SK-N-SH (cell line): ENCODE results near the gene MTCH2. TPM values are rescaled to one million over a fixed set of nuclear protein-coding genes. Genes with fewer than 3 reads are reported as not detected.

Experiments used
- CTCF ChIA-PET: fragments of 300-600, 350-600 bp; formaldehyde crosslinking; extraction: SDS; loops from one replicate; lab custom pipeline; 2021; lab: Yijun Ruan, JAX
- POLR2A ChIA-PET: fragments of 350-600 bp; sonication (Branson Sonifier 250); formaldehyde crosslinking; extraction: SDS; loops from one replicate; lab custom pipeline; 2020; ENCODE audit warnings: antibody characterized with exemption, inconsistent platforms; lab: Yijun Ruan, JAX
- DNase-seq: peaks from one replicate; pipeline ENCODE4 v3.0.0; 2012
- H2AFZ ChIP-seq: fragments of 200-600 bp; sonication (generic); 2 replicates; pipeline ENCODE4 v1.8.1; 2016; ENCODE audit warnings: antibody characterized with exemption, mild to moderate bottlenecking, low read depth
- H3F3A ChIP-seq: fragments of 200-600 bp; sonication (generic); replicated peaks from 2 replicates; pipeline ENCODE3; 2016; ENCODE audit warnings: antibody characterized with exemption, mild to moderate bottlenecking; ENCODE audit not compliant: insufficient read depth
- H3K27ac ChIP-seq, 2 experiments: fragments of 200-500 bp in 1 of 2; fragments of 200-600 bp in 1 of 2; sonication (Bioruptor generic) in 1 of 2; sonication (generic), shearing (Covaris generic) in 1 of 2; 2 replicates each; pipeline versions ENCODE4 v1.5.1 to v1.6.1; 2014 to 2016; ENCODE audit warnings: low read depth in 2 of 2, inconsistent platforms in 1 of 2, low read length in 1 of 2, mild to moderate bottlenecking in 1 of 2, mixed read lengths in 1 of 2
- H3K27me3 ChIP-seq: fragments of 200-600 bp; sonication (generic), shearing (Covaris generic); 2 replicates; pipeline ENCODE4 v1.6.1; 2016; ENCODE audit warnings: mixed run types; ENCODE audit not compliant: insufficient read depth
- H3K36me3 ChIP-seq, 2 experiments: fragments of 200-500 bp in 1 of 2; fragments of 200-600 bp in 1 of 2; sonication (Bioruptor generic) in 1 of 2; sonication (generic) in 1 of 2; replicated peaks in 1 of 2; 2 replicates each; pipeline versions ENCODE3 to v1.5.1; 2014 to 2016; ENCODE audit warnings: low read length in 1 of 2, mild to moderate bottlenecking in 1 of 2; ENCODE audit not compliant: insufficient read depth in 2 of 2, control insufficient read depth in 1 of 2
- H3K4me1 ChIP-seq, 2 experiments: fragments of 200-500 bp in 1 of 2; fragments of 200-600 bp in 1 of 2; sonication (Bioruptor generic) in 1 of 2; sonication (generic), shearing (Covaris generic) in 1 of 2; 2 replicates each; pipeline versions ENCODE4 v1.5.1 to v1.6.1; 2014 to 2016; ENCODE audit warnings: low read depth in 1 of 2, low read length in 1 of 2, mixed run types in 1 of 2; ENCODE audit not compliant: insufficient read depth in 2 of 2, control insufficient read depth in 1 of 2
- H3K4me2 ChIP-seq: fragments of 200-600 bp; sonication (generic), shearing (Covaris generic); 2 replicates; pipeline ENCODE4 v1.6.1; 2017; ENCODE audit warnings: mixed run types
- H3K4me3 ChIP-seq, 2 experiments: fragments of 200-500 bp in 1 of 2; fragments of 200-600 bp in 1 of 2; sonication (Bioruptor generic) in 1 of 2; sonication (generic), shearing (Covaris generic) in 1 of 2; 2 replicates each; pipeline versions ENCODE4 v1.5.1 to v1.8.1; 2014 to 2016; ENCODE audit warnings: low read depth in 2 of 2, inconsistent platforms in 1 of 2, low read length in 1 of 2, mild to moderate bottlenecking in 1 of 2, mixed read lengths in 1 of 2, moderate library complexity in 1 of 2
- H3K79me2 ChIP-seq: fragments of 200-600 bp; sonication (generic); 2 replicates; pipeline ENCODE4 v1.8.1; 2017; ENCODE audit warnings: mild to moderate bottlenecking; ENCODE audit not compliant: insufficient read depth
- H3K9ac ChIP-seq: fragments of 200-600 bp; sonication (generic); 2 replicates; pipeline ENCODE4 v1.6.1; 2017; ENCODE audit warnings: mixed run types
- H3K9me2 ChIP-seq: fragments of 200-600 bp; sonication (generic); 2 replicates; pipeline ENCODE4 v1.6.1; 2017; ENCODE audit warnings: mixed run types
- H3K9me3 ChIP-seq: fragments of 200-600 bp; sonication (generic); 2 replicates; pipeline ENCODE4 v1.6.1; 2017; ENCODE audit warnings: mixed run types, mild to moderate bottlenecking, moderate library complexity
- H4K20me1 ChIP-seq: fragments of 200-600 bp; sonication (generic); 2 replicates; pipeline ENCODE4 v1.6.1; 2017; ENCODE audit warnings: mild to moderate bottlenecking, mixed run types; ENCODE audit not compliant: insufficient read depth
- FOSL2 ChIP-seq: IDR thresholded peaks from 2 replicates; pipeline ENCODE4 v1.4.0; 2012; ENCODE audit warnings: low read depth, mild to moderate bottlenecking, moderate library complexity, borderline replicate concordance
- FOXM1 ChIP-seq: IDR thresholded peaks from 2 replicates; pipeline ENCODE4 v1.4.0; 2012; ENCODE audit warnings: low read depth, mild to moderate bottlenecking
- GABPA ChIP-seq: IDR thresholded peaks from 2 replicates; pipeline ENCODE4 v1.4.0; 2012; ENCODE audit warnings: low read depth, mild to moderate bottlenecking
- MEF2A ChIP-seq: IDR thresholded peaks from 2 replicates; pipeline ENCODE4 v1.4.0; 2012; ENCODE audit warnings: low read depth, borderline replicate concordance
- NFIC ChIP-seq: IDR thresholded peaks from 2 replicates; pipeline ENCODE4 v1.4.0; 2012; ENCODE audit warnings: borderline replicate concordance
- REST ChIP-seq: IDR thresholded peaks from 2 replicates; pipeline ENCODE4 v1.6.1; 2012; ENCODE audit warnings: mild to moderate bottlenecking, low read depth, low read length, moderate library complexity
- RFX5 ChIP-seq: IDR thresholded peaks from 2 replicates; pipeline ENCODE4 v1.6.1; 2012; ENCODE audit warnings: mild to moderate bottlenecking, improper control_type of control experiment, low read length
- RXRA ChIP-seq: IDR thresholded peaks from 2 replicates; pipeline ENCODE4 v1.4.0; 2012; ENCODE audit warnings: low read depth, mild to moderate bottlenecking, borderline replicate concordance
- SMC3 ChIP-seq: IDR thresholded peaks from 2 replicates; pipeline ENCODE4 v1.6.1; 2012; ENCODE audit warnings: low read depth, low read length, improper control_type of control experiment
- TEAD4 ChIP-seq: IDR thresholded peaks from 2 replicates; pipeline ENCODE4 v1.4.0; 2012; ENCODE audit warnings: mild to moderate bottlenecking, borderline replicate concordance; ENCODE audit not compliant: insufficient read depth
- USF1 ChIP-seq: IDR thresholded peaks from 2 replicates; pipeline ENCODE4 v1.4.0; 2012; ENCODE audit warnings: low read depth, borderline replicate concordance
- WGBS: methylation state at CpG from one replicate; pipeline ENCODE4 v1.1.6; 2017; ENCODE audit warnings: low lambda C conversion rate; 5-methylcytosine and 5-hydroxymethylcytosine counted together
- polyA plus RNA-seq, 3 experiments: library from polyadenylated mRNA; depleted of rRNA; stranded (reverse); fragments of >200 nt; gene quantifications; 2 replicates each; pipeline ENCODE4 v1.2.3, GENCODE V29; 2012
- TF ChIP-seq, protein P1 (sequence below): IDR thresholded peaks from 2 replicates; pipeline ENCODE4; 2012

The MTCH2 gene
- polyA plus RNA-seq, 1 of the 3 experiments (the other 2 are of a cell fraction): 132 TPM

DNA sequence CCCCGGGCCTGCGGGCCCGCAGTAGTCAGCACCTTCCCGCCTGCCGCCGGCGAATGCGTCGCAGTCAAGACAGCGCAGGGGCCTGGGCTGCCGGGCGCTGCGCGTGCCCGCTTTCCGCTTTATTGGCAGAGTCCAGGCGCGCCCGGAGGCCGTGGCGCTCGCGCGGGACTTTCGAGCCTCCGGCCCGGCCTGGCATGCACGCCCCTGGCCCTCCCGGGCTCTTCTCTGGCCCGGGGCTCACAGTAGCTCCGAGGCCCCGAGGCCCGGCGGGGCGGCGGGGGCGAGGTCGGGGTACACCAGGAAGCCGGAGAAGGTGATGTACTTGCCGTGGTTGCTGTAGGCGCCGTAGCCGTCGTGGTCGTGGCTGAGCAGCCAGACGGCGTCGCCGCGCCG is 52.8 kb downstream of the MTCH2 start:
- no peaks in the 10 kb centered on the region for H3K9me2 ChIP-seq
- no peak overlapping the region for H3K9ac ChIP-seq
- no peak for TF ChIP-seq USF1
- TF ChIP-seq SMC3: no peak
- TF ChIP-seq FOXM1: no peak
- TF ChIP-seq NFIC: no peak
- TF ChIP-seq REST: no peak
- no peak for TF ChIP-seq GABPA
- TF ChIP-seq RXRA: no peak
- TF ChIP-seq FOSL2: no peak
- TF ChIP-seq, protein P1, sequence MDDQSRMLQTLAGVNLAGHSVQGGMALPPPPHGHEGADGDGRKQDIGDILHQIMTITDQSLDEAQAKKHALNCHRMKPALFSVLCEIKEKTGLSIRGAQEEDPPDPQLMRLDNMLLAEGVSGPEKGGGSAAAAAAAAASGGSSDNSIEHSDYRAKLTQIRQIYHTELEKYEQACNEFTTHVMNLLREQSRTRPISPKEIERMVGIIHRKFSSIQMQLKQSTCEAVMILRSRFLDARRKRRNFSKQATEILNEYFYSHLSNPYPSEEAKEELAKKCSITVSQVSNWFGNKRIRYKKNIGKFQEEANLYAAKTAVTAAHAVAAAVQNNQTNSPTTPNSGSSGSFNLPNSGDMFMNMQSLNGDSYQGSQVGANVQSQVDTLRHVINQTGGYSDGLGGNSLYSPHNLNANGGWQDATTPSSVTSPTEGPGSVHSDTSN: no peak
- no peak for TF ChIP-seq TEAD4
- peaks cover 0 to 9% of the 10 kb centered on the region in 2 experiments; a peak in 1 of 4 replicates for H3K4me1 ChIP-seq
- no peaks in the 10 kb centered on the region for H3K36me3 ChIP-seq
- no peaks in the 10 kb centered on the region for H4K20me1 ChIP-seq
- no peaks in the 10 kb centered on the region for H3F3A ChIP-seq
- no peak overlapping the region for H2AFZ ChIP-seq
- H3K27ac ChIP-seq: no peak overlapping the region
- ChIA-PET POLR2A (no interaction called here), CTCF (interaction anchor here (0.6 kb wide), 1 partner anchor 33 kb away, joined by 3 read pairs; no protein-coding TSS in a partner anchor)
- H3K27me3 ChIP-seq: peaks cover 13% of the 10 kb centered on the region; the same call in 1 of the 2 replicates
- 93% methylated on average over 34 of the region's 51 CpGs for WGBS
- no peaks in the 10 kb centered on the region for H3K9me3 ChIP-seq
- no peaks in the 10 kb centered on the region for H3K79me2 ChIP-seq
- no peak overlapping the region for H3K4me2 ChIP-seq
- DNase-seq: no peak
- H3K4me3 ChIP-seq: no peak overlapping the region

DNA sequence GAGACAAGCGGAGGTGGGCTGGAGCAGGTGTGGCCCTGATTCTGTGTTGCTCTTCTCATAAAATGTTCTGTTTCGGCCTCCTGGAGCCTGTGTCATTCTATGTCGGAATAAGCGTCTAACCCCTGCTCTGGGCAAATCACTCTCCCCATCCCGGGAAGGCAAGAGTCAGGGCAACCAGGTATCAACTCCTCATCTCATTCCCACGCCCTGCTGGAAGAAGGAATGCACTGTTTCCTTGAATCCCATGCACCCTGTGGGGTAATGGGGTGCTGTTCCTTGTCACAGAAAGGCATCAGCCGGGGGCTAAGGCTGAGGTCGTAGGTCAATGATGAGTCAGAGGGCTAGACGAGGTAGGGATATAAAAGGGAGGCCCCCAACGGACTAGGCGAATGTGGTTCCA is 53.2 kb downstream of the MTCH2 start:
- Histone ChIP-seq H3K27me3 (peaks cover 13% of the 10 kb centered on the region; the same call in 1 of the 2 replicates), H3F3A (no peaks in the 10 kb centered on the region), H3K4me3 (no peak overlapping the region), H3K27ac (no peak overlapping the region), H3K79me2 (no peaks in the 10 kb centered on the region), H2AFZ (no peak overlapping the region), H3K4me2 (no peak overlapping the region), H3K9me3 (no peaks in the 10 kb centered on the region), H3K9me2 (no peaks in the 10 kb centered on the region), H3K4me1 (peaks cover 0 to 6% of the 10 kb centered on the region in 2 experiments; a peak in 1 of 4 replicates), H3K36me3 (peaks cover 3% of the 10 kb centered on the region in 2 experiments), H4K20me1 (no peaks in the 10 kb centered on the region), H3K9ac (no peak overlapping the region)
- TF ChIP-seq RFX5: no peak
- TF ChIP-seq RXRA: no peak
- no peak for TF ChIP-seq MEF2A
- no peak for TF ChIP-seq TEAD4
- CTCF ChIA-PET: no interaction called here
- POLR2A ChIA-PET: no interaction called here
- no peak for DNase-seq
- 80% methylated on average over 9 of the region's 11 CpGs for WGBS
